A673 (cell line): ENCODE measurements around the gene ALX4. TPM values are rescaled to one million over a fixed set of nuclear protein-coding genes. Genes with fewer than 3 reads are reported as not detected.
A peak's percentile ranks its signal among the peaks of the same experiment; 100 is the strongest.

Experiments
- BruUV-seq: library from RNA; stranded (reverse); fragments of 400-500 nt; replicated peaks from 2 replicates; lab custom pipeline; 2021; lab: Mats Ljungman, UMichigan
- CTCF ChIA-PET: fragments of 300-600 bp; sonication (Branson Sonifier 250); formaldehyde crosslinking; loops from one replicate; lab custom pipeline; 2022; ENCODE audit warnings: antibody characterized with exemption; lab: Charles Lee
- POLR2A ChIA-PET: fragments of 300-600 bp; sonication (Branson Sonifier 250); formaldehyde crosslinking; loops from one replicate; lab custom pipeline; 2022; ENCODE audit warnings: antibody characterized with exemption; ENCODE audit not compliant: low non-redundant PET; lab: Charles Lee
- DNase-seq: peaks from one replicate; pipeline ENCODE4 v3.0.0-alpha.2; 2015; ENCODE audit warnings: low spot score
- H3K27ac ChIP-seq: fragments of 200-600 bp; sonication (generic); 2 replicates; pipeline ENCODE4 v1.5.1; 2016; ENCODE audit warnings: mixed run types, low read depth, mild to moderate bottlenecking, mixed read lengths, antibody characterized with exemption, low read length; ENCODE audit not compliant: poor library complexity, severe bottlenecking
- H3K27me3 ChIP-seq: fragments of 200-600 bp; sonication (generic); replicated peaks from 2 replicates; pipeline ENCODE4 v1.6.1; 2017; ENCODE audit warnings: mixed run types, low read depth, mild to moderate bottlenecking, mixed read lengths, antibody characterized with exemption, low read length; ENCODE audit not compliant: insufficient read depth, poor library complexity
- H3K36me3 ChIP-seq: fragments of 200-600 bp; sonication (generic); 2 replicates; pipeline ENCODE4 v1.6.1; 2016; ENCODE audit warnings: mixed run types, mild to moderate bottlenecking, mixed read lengths, antibody characterized with exemption, low read length; ENCODE audit not compliant: insufficient read depth, poor library complexity, severe bottlenecking
- H3K4me1 ChIP-seq: fragments of 200-600 bp; sonication (generic); 2 replicates; pipeline ENCODE4 v1.6.1; 2017; ENCODE audit warnings: mixed run types, mild to moderate bottlenecking, mixed read lengths, antibody characterized with exemption, low read length; ENCODE audit not compliant: insufficient read depth, poor library complexity, severe bottlenecking
- H3K4me3 ChIP-seq: fragments of 200-600 bp; sonication (generic); 2 replicates; pipeline ENCODE4 v1.5.1; 2016; ENCODE audit warnings: low read depth, mixed run types, mild to moderate bottlenecking, mixed read lengths, low read length; ENCODE audit not compliant: poor library complexity, severe bottlenecking
- H3K9me3 ChIP-seq: fragments of 200-600 bp; sonication (generic); 2 replicates; pipeline ENCODE4 v1.6.1; 2016; ENCODE audit warnings: mixed run types, low read depth, mild to moderate bottlenecking, mixed read lengths, antibody characterized with exemption, low read length; ENCODE audit not compliant: poor library complexity, severe bottlenecking
- EZH2 ChIP-seq: fragments of 200-600 bp; sonication (generic); IDR thresholded peaks from 2 replicates; pipeline ENCODE4 v1.6.1; 2017; ENCODE audit warnings: borderline replicate concordance, low read depth, mild to moderate bottlenecking, mixed read lengths, antibody characterized with exemption, low read length; ENCODE audit not compliant: poor library complexity, severe bottlenecking
- intact Hi-C: fragments of 100-400 bp; cut with micrococcal nuclease; formaldehyde crosslinking; loops from one replicate; pipeline ENCODE4 v1.10.0; 2022; ENCODE audit not compliant: unreplicated experiment
- total RNA-seq: library from RNA; stranded (reverse); gene quantifications from 2 replicates; pipeline ENCODE4 v1.2.3, GENCODE V29; 2021
- TF ChIP-seq, protein P1 (sequence below): fragments of 300-800, 200-600 bp; sonication (generic); conservative IDR thresholded peaks from 2 replicates; pipeline ENCODE4 v1.5.1; 2017; ENCODE audit warnings: low read depth, mild to moderate bottlenecking, antibody characterized with exemption, low read length, moderate library complexity, mixed read lengths

Gene ALX4
- total RNA-seq, 1 experiment from 2014 or later, result 135 TPM

DNA sequence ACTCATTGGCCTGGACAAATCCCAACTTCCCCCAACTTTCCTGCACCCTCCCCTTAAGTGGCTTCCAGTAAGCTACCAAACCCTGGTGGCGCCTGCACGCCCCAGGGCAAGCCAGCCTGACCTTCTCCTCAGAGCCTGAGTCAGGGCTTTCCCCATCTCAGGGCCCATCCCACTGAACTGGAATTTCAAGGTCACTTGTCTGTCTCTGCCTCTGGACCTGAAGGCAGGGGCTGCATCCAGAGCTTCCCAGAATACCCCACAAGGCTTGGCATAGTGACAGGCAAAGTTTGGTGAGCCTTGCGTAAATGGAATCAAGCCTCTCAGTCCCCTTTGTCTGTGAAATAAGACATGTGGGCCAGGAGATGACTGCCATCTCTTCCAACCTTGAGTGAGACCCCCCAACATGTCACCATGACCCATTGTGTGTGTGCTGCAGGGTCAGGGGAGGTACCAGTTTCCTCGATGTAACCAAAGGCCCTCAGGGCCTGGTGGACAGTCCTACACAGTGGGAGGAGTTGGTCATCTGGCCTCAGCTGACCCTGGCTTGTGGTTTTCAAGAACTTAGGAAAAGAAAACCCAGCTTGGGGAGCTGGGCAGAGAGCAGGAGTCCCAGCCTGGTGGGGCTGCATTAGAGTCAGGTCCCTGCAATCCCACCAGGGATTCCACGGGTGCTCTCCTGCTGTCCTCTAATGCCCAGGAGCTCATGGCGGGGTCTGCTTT is 8.9 kb downstream of the ALX4 start:
- Histone ChIP-seq H3K9me3 (no peaks in the 10 kb centered on the region), H3K27me3 (no peaks in the 10 kb centered on the region), H3K4me3 (no peak overlapping the region), H3K36me3 (peaks cover 61% of the 10 kb centered on the region), H3K27ac (peak overlapping the region; percentile 92), H3K4me1 (peaks cover 46% of the 10 kb centered on the region)
- CTCF ChIA-PET, result interaction anchor here (0.6 kb wide), 1 partner anchor 15 kb away, joined by 6 read pairs; no protein-coding TSS in a partner anchor
- no peak for DNase-seq
- POLR2A ChIA-PET, result interaction anchor here (0.6 kb wide), 2 partner anchors 9 to 1616 kb away, joined by 3 read pairs; partner anchors contain the start of gene ALX4
- intact Hi-C loops, result no loop called here
- BruUV-seq, result no TSS peak
- TF ChIP-seq, protein P1, sequence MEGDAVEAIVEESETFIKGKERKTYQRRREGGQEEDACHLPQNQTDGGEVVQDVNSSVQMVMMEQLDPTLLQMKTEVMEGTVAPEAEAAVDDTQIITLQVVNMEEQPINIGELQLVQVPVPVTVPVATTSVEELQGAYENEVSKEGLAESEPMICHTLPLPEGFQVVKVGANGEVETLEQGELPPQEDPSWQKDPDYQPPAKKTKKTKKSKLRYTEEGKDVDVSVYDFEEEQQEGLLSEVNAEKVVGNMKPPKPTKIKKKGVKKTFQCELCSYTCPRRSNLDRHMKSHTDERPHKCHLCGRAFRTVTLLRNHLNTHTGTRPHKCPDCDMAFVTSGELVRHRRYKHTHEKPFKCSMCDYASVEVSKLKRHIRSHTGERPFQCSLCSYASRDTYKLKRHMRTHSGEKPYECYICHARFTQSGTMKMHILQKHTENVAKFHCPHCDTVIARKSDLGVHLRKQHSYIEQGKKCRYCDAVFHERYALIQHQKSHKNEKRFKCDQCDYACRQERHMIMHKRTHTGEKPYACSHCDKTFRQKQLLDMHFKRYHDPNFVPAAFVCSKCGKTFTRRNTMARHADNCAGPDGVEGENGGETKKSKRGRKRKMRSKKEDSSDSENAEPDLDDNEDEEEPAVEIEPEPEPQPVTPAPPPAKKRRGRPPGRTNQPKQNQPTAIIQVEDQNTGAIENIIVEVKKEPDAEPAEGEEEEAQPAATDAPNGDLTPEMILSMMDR, result no peak
- TF ChIP-seq EZH2, result no peak

GRCh38 chr11:44298862-44299261 is 11.1 kb downstream of the ALX4 start:
- Histone ChIP-seq H3K9me3 (no peaks in the 10 kb centered on the region), H3K4me3 (no peak overlapping the region), H3K4me1 (peaks cover 48% of the 10 kb centered on the region), H3K27me3 (no peaks in the 10 kb centered on the region), H3K27ac (peak overlapping the region; percentile 15), H3K36me3 (peaks cover 49% of the 10 kb centered on the region)
- TF ChIP-seq EZH2, result no peak
- TF ChIP-seq, protein P1, result peak; percentile 38
- peak; percentile 48 for DNase-seq
- BruUV-seq, result no TSS peak
- CTCF ChIA-PET, result no interaction called here
- POLR2A ChIA-PET, result interaction anchor here (0.6 kb wide), 1 partner anchor 21 kb away, joined by 5 read pairs; no protein-coding TSS in a partner anchor
- intact Hi-C loops, result no loop called here

GRCh38 chr11:44290208-44290607 is 19.7 kb downstream of the ALX4 start:
- TF ChIP-seq EZH2, result no peak
- TF ChIP-seq, protein P1, result no peak
- Histone ChIP-seq H3K27me3 (no peaks in the 10 kb centered on the region), H3K4me3 (no peak overlapping the region), H3K36me3 (peaks cover 9% of the 10 kb centered on the region), H3K9me3 (no peaks in the 10 kb centered on the region), H3K27ac (peak overlapping the region; percentile 39), H3K4me1 (peaks cover 66% of the 10 kb centered on the region)
- POLR2A ChIA-PET, result no interaction called here
- no peak for DNase-seq
- BruUV-seq, result no TSS peak
- intact Hi-C loops, result loop anchor here (5.0 kb wide), 1 partner anchor 98 kb away; no protein-coding TSS in a partner anchor
- CTCF ChIA-PET, result no interaction called here
